Caki2 (cell line): ENCODE data around the gene CSTF3. TPM values are rescaled to one million over a fixed set of nuclear protein-coding genes. Genes with fewer than 3 reads are reported as not detected.
"Not testable (repeated sequence)": the region's sequence is repeated elsewhere in the genome, so short reads cannot be mapped to it uniquely, and the experiment has no call there.

Source experiments
- DNase-seq: peaks from one replicate; pipeline ENCODE4 v3.0.0-alpha.2; 2015; ENCODE audit warnings: low read depth
- in situ Hi-C: cut with HindIII; loops from 2 replicates; pipeline ENCODE4 v1.10.0; 2016; ENCODE audit warnings: low sequenced_read_pairs, low pct_unique_long_range_greater_than_20kb, mixed read lengths
- total RNA-seq: library from RNA; depleted of rRNA; stranded (reverse); fragments of >200 nt; shearing (Covaris generic); gene quantifications from 2 replicates; pipeline ENCODE4 v1.2.3, GENCODE V29; 2014; ENCODE audit warnings: low replicate concordance; rRNA removed

Gene CSTF3
- 7.5 and 12.0 TPM in 2 replicates for total RNA-seq

DNA sequence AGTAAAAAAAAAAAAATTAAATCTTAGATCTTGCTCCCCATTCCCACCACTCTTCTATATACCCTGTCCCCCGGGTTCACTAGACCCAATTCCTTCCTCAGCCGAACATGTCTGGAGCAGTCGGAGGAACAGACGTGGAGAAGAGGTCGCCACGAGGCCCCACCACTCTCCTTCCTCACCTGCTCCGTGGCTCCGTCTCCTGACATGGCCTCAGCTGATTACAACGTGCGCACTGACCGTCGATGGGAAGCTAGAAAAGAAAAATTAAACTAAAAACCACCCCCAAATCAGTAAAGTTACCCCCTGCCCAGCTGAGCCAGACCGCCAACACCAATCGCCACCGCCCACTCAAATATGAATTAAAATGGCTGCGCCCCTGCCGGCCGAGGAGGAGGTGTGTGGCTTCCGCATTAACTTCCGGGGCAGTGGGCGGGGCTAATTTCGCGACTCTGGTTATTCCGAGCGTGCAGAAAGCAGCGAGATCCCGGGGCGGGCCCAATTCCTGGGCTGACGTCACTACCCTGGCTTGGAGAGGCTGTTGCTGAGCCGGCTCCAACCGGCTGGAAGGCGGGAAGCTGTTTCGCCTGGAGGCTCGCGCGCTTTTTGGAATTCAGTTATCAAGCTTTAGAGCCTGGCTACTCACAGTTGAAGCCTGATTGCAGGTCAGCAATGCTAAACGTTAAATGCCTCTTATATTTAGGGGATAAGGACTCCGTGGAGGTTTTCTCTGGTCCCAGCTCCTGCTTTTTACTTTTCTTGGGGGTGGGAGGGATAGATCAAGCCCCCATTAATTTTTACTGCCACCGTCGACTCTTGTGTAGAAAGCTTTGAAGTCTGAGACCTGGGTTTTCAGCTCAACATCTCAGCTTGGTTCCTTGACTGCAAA is at the start of gene CSTF3:
CSTF3 (minus strand) TSS at position 361 of the 886 bp plus-strand sequence; CDS start at position 206, 155 bp downstream.
- in situ Hi-C loops = no loop called here
- peak; percentile 93 for DNase-seq

DNA sequence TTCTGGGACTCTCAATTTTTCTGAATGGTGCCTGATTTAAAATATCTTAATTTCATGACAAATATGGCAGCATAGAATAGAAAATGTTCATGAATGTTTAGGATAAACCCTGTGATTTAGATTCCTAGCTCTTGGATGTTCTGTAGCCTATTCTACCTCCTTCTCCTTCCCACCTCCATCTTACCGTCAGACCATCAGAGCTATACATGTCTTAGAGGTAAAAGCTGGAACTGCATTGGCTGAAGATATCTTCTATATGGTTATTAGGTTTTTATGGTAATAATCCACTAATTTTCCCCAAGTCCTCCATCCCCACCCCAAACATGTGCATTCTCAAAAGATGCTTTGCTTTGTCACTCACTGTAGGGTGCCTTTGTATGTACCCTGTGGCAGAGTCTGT is 46.9 kb upstream of the CSTF3 start:
- in situ Hi-C loops = no loop called here
- no peak for DNase-seq

DNA sequence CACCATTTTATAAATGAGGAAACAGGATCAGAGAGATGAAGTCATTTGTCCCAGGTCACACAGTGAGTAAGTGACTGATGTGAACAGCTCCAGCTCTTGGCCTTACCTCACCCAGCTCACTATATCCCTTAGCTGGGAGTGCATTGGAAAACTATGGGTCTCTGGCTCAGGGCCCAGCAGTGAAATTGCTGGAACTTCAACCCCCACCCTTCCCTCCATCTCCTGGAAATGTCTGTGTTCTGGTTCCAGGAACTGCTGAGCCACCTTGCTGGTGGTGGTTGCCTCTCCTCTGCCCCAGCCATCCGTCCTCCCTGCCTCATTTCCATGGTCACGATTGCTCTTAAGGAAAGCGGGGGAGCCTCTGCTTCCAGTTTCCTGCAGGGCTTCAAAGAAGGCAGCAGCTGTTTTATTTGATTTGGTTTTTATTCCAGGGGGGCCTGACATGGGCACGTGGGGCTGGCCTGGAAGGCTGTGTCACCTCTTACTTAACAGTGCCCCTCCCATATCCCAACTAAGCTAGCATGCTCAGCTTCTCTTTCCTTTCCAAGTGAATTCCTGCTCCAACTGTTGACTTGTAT is 46.2 kb upstream of the CSTF3 start:
- DNase-seq = no peak
- in situ Hi-C loops = no loop called here

DNA sequence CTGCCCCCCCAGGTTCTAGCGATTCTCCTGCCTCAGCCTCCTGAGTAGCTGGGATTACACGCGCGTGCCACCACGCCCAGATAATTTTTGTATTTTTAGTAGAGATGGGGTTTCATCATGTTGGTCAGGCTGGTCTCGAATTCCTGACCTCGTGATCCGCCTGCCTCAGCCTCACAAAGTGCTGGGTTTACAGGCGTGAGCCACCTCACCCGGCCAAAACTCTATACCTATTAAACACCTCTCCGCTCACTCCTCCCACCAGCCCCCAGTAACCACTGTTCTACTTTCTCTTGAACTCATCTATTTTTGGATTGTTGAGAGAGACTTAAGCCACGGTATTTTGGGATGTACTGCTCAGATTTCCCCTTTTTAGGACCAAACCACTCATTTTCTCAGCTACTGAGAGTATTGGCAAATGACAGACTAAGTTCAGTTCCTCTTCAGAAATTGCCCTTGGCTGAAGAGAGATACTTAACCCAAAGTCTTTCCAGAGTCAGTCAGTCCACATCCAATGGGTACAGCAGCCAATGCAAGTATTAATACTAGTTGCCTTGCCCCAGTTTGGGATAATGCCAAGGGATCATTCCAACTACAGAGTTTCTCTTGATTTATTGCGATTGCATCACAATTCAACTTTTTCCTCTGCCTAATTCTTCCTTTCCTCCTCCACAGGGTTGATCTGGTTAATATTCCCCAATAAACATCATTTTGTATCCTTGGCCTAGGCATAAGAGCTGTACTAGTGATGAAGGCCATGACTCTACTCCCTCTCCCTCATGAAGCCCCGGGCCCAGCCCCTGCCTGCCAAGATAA is 36.8 kb upstream of the CSTF3 start:
- DNase-seq = no peak
- in situ Hi-C loops = no loop called here

DNA sequence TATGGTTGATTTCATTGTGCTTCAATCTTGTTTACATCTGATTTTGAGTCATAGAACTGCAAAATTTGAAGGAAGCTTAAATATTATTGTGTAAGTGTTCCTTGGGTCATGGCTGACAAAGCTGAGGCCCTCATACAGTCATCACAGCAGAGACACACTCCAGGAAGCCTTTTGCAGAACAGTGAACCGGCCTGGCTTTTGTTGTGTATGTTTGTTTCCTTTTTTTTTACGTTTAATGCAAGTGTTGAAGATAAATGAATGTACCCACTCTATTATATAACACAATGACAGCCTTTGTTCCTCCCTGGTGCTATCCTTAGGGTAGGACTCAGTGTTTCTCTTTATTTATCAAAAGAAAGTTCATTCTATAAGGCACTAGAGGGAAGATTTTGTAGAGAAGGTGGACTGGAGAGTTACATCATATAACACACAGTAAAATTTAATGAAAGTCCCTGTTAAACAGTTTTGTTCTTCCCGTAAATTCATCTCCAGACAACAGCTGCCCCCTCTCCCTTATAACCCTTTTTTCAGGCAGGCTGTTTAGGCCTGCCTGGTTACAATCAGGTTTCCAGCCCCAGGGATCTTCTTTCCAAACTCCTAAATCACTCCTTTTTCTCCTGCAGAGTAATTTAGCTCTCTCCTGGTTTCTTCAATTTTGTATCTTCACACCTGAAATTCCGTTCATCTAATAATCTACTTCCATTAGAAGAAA is 34.3 kb upstream of the CSTF3 start:
- no peak for DNase-seq
- in situ Hi-C loops = no loop called here

DNA sequence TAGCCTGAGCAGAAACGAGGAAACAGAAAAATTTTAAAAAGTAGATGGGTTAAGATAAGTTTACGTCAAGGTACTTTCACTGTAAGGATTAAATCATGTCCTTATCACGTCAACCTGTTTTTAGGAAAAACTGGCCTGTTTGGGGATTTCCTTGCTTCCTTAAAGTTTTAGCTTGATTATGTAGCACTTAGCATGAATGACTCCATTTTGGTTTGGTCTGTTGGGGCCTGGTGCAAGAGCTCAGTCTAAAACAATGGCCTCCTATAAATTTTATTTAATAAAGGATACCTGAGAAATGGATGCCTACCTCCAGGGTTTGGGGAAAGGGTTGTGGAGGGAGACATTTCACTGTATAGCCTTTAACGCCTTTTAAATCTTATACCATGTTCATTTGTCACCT is 33.2 kb upstream of the CSTF3 start:
- no peak for DNase-seq
- in situ Hi-C loops = no loop called here

DNA sequence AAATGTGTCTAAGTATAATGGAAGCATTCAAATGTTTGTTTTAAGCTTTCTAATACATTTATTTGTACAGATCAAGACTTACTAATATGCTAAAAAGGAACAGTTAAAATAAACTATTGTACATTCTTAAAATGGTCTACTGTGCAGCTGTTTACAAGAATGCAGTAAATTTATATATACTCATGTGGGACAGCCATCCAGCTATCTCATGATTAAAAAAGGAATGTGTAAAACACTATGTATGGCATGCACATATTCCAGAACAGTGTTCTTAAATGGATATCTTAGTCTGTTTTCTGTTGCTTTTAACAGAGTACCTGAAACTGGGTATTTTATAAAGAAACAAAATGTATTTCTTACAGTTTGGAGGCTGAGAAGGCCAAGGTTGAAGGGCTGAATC is 30.2 kb upstream of the CSTF3 start:
- in situ Hi-C loops = no loop called here
- no peak for DNase-seq

DNA sequence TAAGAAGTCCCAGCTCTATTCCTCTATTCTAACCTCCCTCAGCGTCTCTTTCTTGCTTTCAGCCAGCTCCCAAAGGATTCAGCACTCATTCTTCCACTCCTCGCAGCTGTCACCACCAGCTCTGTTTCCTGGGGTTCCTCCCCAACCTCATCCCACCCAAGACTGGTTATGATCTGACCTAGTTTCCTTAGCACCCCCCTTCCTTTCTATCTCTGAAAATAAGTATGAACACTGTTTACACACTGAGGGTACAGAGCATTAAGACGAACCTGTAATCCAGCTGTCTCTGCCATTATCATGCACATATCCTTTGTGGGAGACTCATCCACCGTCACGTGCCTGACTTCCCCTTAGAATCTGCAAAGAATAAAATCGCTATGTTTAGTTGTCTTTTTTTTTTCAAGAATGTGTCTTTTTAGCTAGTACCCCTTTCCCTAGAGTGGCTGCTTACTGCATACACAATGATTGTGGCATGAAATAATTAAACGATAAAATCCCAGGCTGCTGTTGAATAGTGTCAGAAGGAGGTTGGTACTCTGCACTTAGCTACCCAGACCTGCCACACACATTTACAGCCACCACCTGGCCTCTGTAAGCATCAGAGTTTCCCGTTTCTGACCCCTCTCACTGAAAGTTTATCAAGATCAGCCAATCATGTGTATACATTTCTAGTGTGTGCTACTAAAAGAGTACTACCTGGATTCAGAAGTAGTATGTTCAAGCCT is 26.9 kb upstream of the CSTF3 start:
- in situ Hi-C loops = no loop called here
- DNase-seq = no peak

DNA sequence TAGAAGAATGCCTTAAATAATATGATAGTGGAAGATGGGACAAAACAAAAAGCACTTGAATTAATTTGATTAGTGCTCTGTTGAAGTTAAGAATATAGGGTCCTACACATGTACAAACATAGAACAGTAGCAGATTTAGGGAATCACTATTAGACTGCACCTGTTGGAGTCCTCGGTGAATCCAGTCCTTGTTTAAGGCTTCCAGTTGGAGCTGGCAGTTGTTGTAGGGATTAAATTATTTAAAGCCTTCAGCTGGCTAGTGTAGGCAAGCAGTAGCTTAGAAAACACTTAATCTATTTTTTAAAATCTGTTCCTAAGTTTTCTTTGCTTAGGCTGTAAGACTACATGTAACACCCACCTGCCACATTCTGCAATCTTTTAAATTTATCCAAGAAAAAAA is 24.5 kb upstream of the CSTF3 start:
- no peak for DNase-seq
- in situ Hi-C loops = no loop called here

DNA sequence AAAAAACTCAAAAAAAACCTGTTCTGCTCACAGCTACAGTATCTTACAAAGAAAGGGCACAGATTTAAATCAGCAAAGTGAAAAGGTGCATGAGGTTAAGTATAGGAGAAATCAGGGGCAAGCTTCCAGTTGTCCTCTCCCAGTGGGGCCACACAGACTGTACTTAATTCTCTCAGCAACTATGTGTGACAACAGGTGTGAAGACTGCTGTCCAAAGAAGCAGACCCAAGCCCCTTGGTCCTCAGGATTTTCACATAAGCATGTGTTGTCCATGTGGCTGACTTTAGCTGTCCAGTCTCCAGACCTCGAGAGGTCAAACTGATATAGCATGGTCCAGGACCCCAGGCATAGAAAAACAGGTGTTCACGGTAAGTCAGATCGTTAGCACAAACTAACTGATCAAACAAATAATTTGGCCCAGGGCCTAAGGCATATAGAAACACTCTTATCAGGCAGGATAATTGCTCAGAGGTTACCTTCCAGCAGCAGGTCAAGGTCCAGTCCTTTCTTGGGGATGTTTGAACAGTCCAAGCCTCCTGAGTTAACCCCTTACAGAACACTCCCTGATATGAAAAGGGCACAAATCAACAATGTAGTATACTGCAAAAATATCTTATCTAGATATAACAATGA is 21.1 kb upstream of the CSTF3 start:
- in situ Hi-C loops = no loop called here
- DNase-seq = no peak

DNA sequence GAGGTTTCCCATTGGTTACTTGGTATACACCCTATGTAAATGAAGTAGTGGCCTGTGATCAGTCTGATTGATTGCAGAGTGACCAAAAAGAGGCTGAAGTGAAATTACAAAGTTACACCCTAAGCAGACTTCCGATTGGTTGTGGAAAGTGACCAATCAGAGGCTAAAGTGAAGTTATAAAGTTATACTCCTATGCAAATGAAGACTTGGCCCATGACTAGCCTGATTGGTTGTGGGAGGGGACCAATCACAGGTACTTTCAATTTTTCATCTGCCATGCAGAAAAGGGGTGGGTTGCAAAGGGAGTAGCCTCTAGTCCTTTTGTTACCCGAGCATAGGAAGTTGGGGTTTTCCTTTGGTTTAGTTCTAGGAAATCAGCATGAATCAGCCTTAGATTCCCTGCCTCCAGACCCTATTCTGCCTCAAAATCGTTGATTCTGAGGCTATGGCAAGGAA is 18.1 kb upstream of the CSTF3 start:
- peak; percentile 77 for DNase-seq
- in situ Hi-C loops = no loop called here

DNA sequence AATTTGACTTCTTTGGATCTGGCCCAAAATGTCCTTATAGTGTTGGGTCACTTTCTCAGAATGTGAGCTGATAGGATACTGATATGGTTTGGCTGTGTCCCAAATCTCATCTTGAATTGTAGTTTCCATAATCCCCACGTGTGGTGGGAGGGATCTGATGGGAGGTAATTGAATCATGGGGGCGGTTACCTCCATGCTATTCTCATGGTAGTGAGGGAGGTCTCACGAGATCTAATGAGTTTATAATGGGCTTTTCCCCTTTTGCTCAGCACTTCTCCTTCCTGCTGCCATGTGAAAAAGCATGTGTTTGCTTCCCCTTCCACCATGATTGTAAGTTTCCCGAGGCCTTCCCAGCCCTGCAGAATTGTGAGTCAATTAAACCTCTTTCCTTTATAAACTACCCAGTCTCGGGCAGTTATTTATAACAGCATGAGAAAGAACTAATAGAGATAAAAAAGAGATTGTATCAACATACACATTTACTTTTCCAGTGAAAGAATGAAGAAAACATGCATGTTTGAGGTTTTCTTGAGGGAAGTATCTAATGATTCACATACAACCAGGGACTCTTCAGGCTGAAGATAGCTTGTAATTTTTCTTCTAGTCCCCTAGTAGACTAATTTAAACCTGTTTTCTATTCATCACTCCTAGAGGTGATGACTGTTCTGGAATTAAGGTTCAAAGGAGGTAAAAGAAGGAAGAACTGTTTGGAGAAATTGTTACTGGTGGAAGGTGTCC is 17.3 kb upstream of the CSTF3 start:
- in situ Hi-C loops = no loop called here
- no peak for DNase-seq

DNA sequence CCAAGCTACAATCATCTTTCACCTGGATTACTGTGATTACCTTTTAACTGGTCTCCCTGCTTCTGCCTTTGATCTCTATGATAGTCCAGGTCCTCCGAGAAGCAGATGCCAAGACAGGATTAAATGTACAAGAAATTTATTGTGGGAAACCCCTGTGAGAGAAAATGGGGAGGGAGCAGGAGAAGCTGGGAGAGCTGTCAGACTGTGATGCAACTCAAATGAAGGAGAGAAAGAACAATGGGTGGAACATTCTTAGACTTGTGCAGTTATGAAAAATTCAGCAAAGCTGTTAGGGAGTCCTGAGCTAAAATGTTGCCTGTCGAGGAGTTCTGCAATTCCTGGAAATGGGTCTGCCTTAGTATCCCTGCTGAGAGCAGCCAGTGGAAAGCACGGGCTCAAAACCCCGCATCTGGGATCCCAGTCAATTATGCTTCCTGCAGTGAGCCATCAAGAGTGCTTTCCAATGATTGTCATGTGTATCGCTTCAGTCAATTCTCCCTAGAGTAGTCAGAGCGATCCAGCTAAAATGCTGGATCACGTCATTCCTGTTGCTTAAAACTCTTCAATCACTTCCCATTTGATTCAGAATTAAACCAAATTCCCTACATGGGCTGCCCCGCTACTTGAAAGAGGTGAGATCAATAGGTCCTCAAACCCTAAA is 16.5 kb upstream of the CSTF3 start:
- in situ Hi-C loops = no loop called here
- no peak for DNase-seq

DNA sequence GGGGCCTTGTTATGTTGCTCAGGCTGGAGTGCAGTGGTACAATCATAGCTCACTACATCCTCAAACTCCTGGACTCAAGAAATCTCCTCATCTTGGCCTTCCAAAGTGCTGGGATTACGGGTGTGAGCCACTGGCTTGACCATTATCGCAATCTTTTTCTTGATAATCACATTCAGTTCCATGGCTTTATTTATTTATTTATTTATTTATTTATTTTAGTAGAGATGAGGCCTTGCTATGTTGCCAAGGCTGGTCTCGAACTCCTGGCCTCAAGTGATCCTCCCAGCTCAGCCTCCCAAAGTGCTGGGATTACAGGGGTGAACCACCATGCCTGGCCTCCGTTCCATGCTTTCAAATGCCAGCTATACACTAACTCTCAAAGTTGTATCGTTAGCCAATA is 15.5 kb upstream of the CSTF3 start:
- DNase-seq, in situ Hi-C loops: not testable (repeated sequence)

DNA sequence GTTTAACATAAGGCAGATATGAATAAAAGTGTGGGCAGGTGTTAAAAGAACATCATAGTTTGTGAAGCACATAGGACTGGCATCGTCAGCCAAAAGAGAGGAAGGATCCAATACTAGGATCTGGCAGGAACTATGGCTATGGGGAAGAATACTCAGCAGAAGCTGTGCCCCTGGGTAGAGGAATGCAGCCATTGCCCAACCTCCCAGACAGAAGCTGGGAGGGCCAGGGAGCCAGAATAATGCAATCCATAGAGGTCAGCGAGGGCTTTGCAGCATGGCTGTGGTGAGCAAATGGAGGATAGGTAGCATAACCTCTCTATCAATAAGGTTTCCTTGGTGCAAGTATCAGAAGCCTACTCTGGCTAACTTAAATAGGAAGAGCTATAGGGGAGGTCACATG is 11.7 kb upstream of the CSTF3 start:
- DNase-seq = no peak
- in situ Hi-C loops = no loop called here

DNA sequence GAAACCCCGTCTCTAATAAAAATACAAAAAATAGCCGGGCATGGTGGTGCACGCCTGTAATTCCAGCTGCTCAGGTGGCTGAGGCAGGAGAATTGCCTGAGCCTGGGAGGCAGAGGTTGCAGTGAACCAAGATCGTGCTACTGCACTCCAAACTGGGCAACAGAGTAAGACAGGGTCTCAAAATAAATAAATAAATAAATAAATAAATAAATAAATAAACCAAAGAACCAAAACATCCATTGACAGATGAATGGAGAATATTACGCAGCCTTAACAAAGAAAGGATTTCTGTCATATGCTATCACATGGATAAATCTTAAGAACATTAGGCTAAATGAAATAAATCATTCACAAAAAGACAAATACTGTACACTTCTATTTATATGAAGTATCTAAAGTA is 11.1 kb upstream of the CSTF3 start:
- in situ Hi-C loops = no loop called here
- DNase-seq = no peak
